VCaP (cell line): ENCODE data around the gene ENOX2.

Experiments used
- H3K27ac ChIP-seq: fragments of 450-650 bp; 2 replicates; pipeline ENCODE4 v1.5.1; 2017
- CTCF ChIP-seq: fragments of 450-650 bp; conservative IDR thresholded peaks from 2 replicates; pipeline ENCODE4 v1.5.1; 2017; ENCODE audit warnings: mild to moderate bottlenecking, moderate library complexity

ENOX2 gene

GRCh38 chrX:130788786-130789581 lies 114.0 kb downstream of the ENOX2 start:
- TF ChIP-seq CTCF = no peak
- no peak overlapping the region for H3K27ac ChIP-seq

GRCh38 chrX:130786030-130786429 lies 117.0 kb downstream of the ENOX2 start:
- no peak for TF ChIP-seq CTCF
- no peak overlapping the region for H3K27ac ChIP-seq

- no peak for TF ChIP-seq CTCF
- H3K27ac ChIP-seq = no peak overlapping the region
Observed at GRCh38 chrX:130778773-130779172, 124.2 kb downstream of the ENOX2 start.

GRCh38 chrX:130775849-130776248 lies 127.2 kb downstream of the ENOX2 start:
- no peak for TF ChIP-seq CTCF
- no peak overlapping the region for H3K27ac ChIP-seq

- H3K27ac ChIP-seq = peak overlapping the region; percentile 57
- no peak for TF ChIP-seq CTCF
Observed at GRCh38 chrX:130772776-130773143, 130.2 kb downstream of the ENOX2 start.

- peak overlapping the region; percentile 57 for H3K27ac ChIP-seq
- TF ChIP-seq CTCF = no peak
Observed at GRCh38 chrX:130772105-130772775, 130.8 kb downstream of the ENOX2 start.

- peak overlapping the region; percentile 57 for H3K27ac ChIP-seq
Observed at GRCh38 chrX:130771648-130772047, 131.4 kb downstream of the ENOX2 start.

More at GRCh38 chrX:130771648-130772047, 131.4 kb downstream of the ENOX2 start:
- TF ChIP-seq CTCF = no peak
